GM18498 (cell line): Measurements from ENCODE around the gene ALKBH4.
"Not testable (repeated sequence)": the region's sequence is repeated elsewhere in the genome, so short reads cannot be mapped to it uniquely, and the experiment has no call there.

ENCODE experiments used
- ATAC-seq: cut with Tn5 transposase; IDR thresholded peaks from one replicate; pipeline ENCODE4 v1.9.1; 2021; ENCODE audit warnings: mild to moderate bottlenecking, moderate library complexity; ENCODE audit not compliant: unreplicated experiment

ALKBH4 gene

GRCh38 chr7:102478314-102479208 is 13.9 kb upstream of the ALKBH4 start, which contains the start of gene POLR2J:
Gene POLR2J, minus strand, starts transcription at chr7:102478922. Its CDS starts 62 bp downstream, at chr7:102478860.
- peak; percentile 83 for ATAC-seq

GRCh38 chr7:102474736-102475435 is 10.2 kb upstream of the ALKBH4 start:
- not testable (repeated sequence) for ATAC-seq

- ATAC-seq = not testable (repeated sequence)
Observed at GRCh38 chr7:102474116-102474515, 9.5 kb upstream of the ALKBH4 start.

GRCh38 chr7:102473271-102473991 is 8.8 kb upstream of the ALKBH4 start:
- ATAC-seq = no peak

GRCh38 chr7:102472126-102473041 is 7.7 kb upstream of the ALKBH4 start:
- no peak for ATAC-seq

GRCh38 chr7:102471791-102472125 is 7.1 kb upstream of the ALKBH4 start:
- no peak for ATAC-seq

GRCh38 chr7:102469972-102470825 is 5.5 kb upstream of the ALKBH4 start:
- no peak for ATAC-seq

- ATAC-seq = no peak
Observed at GRCh38 chr7:102469351-102469971, 4.8 kb upstream of the ALKBH4 start.

- no peak for ATAC-seq
Observed at GRCh38 chr7:102468478-102469350, 4.1 kb upstream of the ALKBH4 start.

GRCh38 chr7:102467581-102468477 is 3.2 kb upstream of the ALKBH4 start:
- no peak for ATAC-seq

- no peak for ATAC-seq
Observed at GRCh38 chr7:102466097-102466496, 1.4 kb upstream of the ALKBH4 start.

- no peak for ATAC-seq
Observed at GRCh38 chr7:102463841-102464576, 654 bp downstream of the ALKBH4 start.

- ATAC-seq = no peak
Observed at GRCh38 chr7:102460467-102460866, 4.2 kb downstream of the ALKBH4 start.

- ATAC-seq = no peak
Observed at GRCh38 chr7:102459221-102459844, 5.3 kb downstream of the ALKBH4 start.

- no peak for ATAC-seq
Observed at GRCh38 chr7:102457352-102457924, 7.2 kb downstream of the ALKBH4 start.

- ATAC-seq = no peak
Observed at GRCh38 chr7:102456327-102456726, 8.3 kb downstream of the ALKBH4 start.
